ENCODE measurements around the gene FNDC11.

Gene FNDC11

GRCh38 chr20:63522981-63523611 lies 30.9 kb upstream of the FNDC11 start:
- no peak for DNase-seq (ENCODE audit: low read depth in 1 of 2, low spot score in 1 of 2)
- Histone ChIP-seq H3K27me3 (ENCODE audit: insufficient read depth, poor library complexity, severe bottlenecking) (peaks cover 8% of the 10 kb centered on the region), H3K4me3 (replicated peaks; ENCODE audit: insufficient read depth, low read length) (no peak overlapping the region), H3K27ac (replicated peaks) (no peak overlapping the region)
- no peak for TF ChIP-seq SPI1 (IDR thresholded peaks at IDR 0.05; ENCODE audit: borderline replicate concordance, low read depth)
- TF ChIP-seq GABPA (IDR thresholded peaks at IDR 0.05; ENCODE audit: low read depth) = no peak
- TF ChIP-seq POLR2AphosphoS5 (IDR thresholded peaks at IDR 0.05; ENCODE audit: low read depth) = no peak
- TF ChIP-seq, protein P1, sequence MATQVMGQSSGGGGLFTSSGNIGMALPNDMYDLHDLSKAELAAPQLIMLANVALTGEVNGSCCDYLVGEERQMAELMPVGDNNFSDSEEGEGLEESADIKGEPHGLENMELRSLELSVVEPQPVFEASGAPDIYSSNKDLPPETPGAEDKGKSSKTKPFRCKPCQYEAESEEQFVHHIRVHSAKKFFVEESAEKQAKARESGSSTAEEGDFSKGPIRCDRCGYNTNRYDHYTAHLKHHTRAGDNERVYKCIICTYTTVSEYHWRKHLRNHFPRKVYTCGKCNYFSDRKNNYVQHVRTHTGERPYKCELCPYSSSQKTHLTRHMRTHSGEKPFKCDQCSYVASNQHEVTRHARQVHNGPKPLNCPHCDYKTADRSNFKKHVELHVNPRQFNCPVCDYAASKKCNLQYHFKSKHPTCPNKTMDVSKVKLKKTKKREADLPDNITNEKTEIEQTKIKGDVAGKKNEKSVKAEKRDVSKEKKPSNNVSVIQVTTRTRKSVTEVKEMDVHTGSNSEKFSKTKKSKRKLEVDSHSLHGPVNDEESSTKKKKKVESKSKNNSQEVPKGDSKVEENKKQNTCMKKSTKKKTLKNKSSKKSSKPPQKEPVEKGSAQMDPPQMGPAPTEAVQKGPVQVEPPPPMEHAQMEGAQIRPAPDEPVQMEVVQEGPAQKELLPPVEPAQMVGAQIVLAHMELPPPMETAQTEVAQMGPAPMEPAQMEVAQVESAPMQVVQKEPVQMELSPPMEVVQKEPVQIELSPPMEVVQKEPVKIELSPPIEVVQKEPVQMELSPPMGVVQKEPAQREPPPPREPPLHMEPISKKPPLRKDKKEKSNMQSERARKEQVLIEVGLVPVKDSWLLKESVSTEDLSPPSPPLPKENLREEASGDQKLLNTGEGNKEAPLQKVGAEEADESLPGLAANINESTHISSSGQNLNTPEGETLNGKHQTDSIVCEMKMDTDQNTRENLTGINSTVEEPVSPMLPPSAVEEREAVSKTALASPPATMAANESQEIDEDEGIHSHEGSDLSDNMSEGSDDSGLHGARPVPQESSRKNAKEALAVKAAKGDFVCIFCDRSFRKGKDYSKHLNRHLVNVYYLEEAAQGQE (IDR thresholded peaks at IDR 0.05; ENCODE audit: insufficient replicate concordance, low read depth) = no peak
- TF ChIP-seq, protein P2, sequence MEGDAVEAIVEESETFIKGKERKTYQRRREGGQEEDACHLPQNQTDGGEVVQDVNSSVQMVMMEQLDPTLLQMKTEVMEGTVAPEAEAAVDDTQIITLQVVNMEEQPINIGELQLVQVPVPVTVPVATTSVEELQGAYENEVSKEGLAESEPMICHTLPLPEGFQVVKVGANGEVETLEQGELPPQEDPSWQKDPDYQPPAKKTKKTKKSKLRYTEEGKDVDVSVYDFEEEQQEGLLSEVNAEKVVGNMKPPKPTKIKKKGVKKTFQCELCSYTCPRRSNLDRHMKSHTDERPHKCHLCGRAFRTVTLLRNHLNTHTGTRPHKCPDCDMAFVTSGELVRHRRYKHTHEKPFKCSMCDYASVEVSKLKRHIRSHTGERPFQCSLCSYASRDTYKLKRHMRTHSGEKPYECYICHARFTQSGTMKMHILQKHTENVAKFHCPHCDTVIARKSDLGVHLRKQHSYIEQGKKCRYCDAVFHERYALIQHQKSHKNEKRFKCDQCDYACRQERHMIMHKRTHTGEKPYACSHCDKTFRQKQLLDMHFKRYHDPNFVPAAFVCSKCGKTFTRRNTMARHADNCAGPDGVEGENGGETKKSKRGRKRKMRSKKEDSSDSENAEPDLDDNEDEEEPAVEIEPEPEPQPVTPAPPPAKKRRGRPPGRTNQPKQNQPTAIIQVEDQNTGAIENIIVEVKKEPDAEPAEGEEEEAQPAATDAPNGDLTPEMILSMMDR (IDR thresholded peaks at IDR 0.05; ENCODE audit: insufficient read depth, low read length) = no peak

- Histone ChIP-seq H3K27me3 (ENCODE audit: insufficient read depth, poor library complexity, severe bottlenecking) (no peaks in the 10 kb centered on the region), H3K4me3 (replicated peaks; ENCODE audit: insufficient read depth, low read length) (no peak overlapping the region), H3K27ac (replicated peaks) (no peak overlapping the region)
- no peak for TF ChIP-seq GABPA (IDR thresholded peaks at IDR 0.05; ENCODE audit: low read depth)
- TF ChIP-seq, protein P2 (IDR thresholded peaks at IDR 0.05; ENCODE audit: insufficient read depth, low read length) = no peak
- no peak for TF ChIP-seq SPI1 (IDR thresholded peaks at IDR 0.05; ENCODE audit: borderline replicate concordance, low read depth)
- no peak for TF ChIP-seq POLR2AphosphoS5 (IDR thresholded peaks at IDR 0.05; ENCODE audit: low read depth)
- TF ChIP-seq, protein P1 (IDR thresholded peaks at IDR 0.05; ENCODE audit: insufficient replicate concordance, low read depth) = no peak
- no peak for DNase-seq (ENCODE audit: low read depth in 1 of 2, low spot score in 1 of 2)
Measured at GRCh38 chr20:63525185-63525584, 28.8 kb upstream of the FNDC11 start.

GRCh38 chr20:63525971-63526370 lies 28.0 kb upstream of the FNDC11 start:
- H3K27me3 ChIP-seq (ENCODE audit: insufficient read depth, poor library complexity, severe bottlenecking) = no peaks in the 10 kb centered on the region
- no peak for DNase-seq (ENCODE audit: low read depth in 1 of 2, low spot score in 1 of 2)
- no peak overlapping the region for H3K4me3 ChIP-seq (replicated peaks; ENCODE audit: insufficient read depth, low read length)
- TF ChIP-seq, protein P2 (IDR thresholded peaks at IDR 0.05; ENCODE audit: insufficient read depth, low read length) = no peak
- TF ChIP-seq, protein P1 (IDR thresholded peaks at IDR 0.05; ENCODE audit: insufficient replicate concordance, low read depth) = no peak
- TF ChIP-seq GABPA (IDR thresholded peaks at IDR 0.05; ENCODE audit: low read depth) (no peak), POLR2AphosphoS5 (IDR thresholded peaks at IDR 0.05; ENCODE audit: low read depth) (no peak)
- no peak overlapping the region for H3K27ac ChIP-seq (replicated peaks)
